Measurements from ENCODE around the gene EPHB1. TPM values are rescaled to one million over a fixed set of nuclear protein-coding genes. Genes with fewer than 3 reads are reported as not detected.

Gene EPHB1
- total and polyA plus RNA-seq, 2 donors (not counting 3 experiments of a cell fraction or from before 2014, with no cell fraction given): 1.3 to 5.2 TPM

GRCh38 chr3:135238236-135238830, 443.3 kb downstream of the EPHB1 start:
- intact Hi-C loops (cut with micrococcal nuclease): no loop called here

More at GRCh38 chr3:135238236-135238830, 443.3 kb downstream of the EPHB1 start:
- no peak overlapping the region for H3K4me3 ChIP-seq (replicated peaks in 1 of 3; ENCODE audit: insufficient read depth in 1 of 3, low read depth in 1 of 3, low read length in 3 of 3)
- no peaks in the 10 kb centered on the region for H3K79me2 ChIP-seq (ENCODE audit: control insufficient read depth, insufficient read depth, low read length)
- DNase-seq (ENCODE audit: low read depth, low spot score): no peak
- dilution Hi-C loops (cut with MboI; ENCODE audit: extremely low pct_ligation_motif_present, low sequenced_read_pairs): no loop called here
- no peaks in the 10 kb centered on the region for H3K4me1 ChIP-seq (ENCODE audit: control insufficient read depth, extremely low read depth, insufficient read depth, low read length)
- ChIA-PET POLR2A (no interaction called here), CTCF (no interaction called here)
- BruUV-seq (replicated peaks): no TSS peak
- H2AFZ ChIP-seq (ENCODE audit: low read depth, low read length): no peak overlapping the region
- peaks cover 3% of the 10 kb centered on the region for H3K9me3 ChIP-seq (replicated peaks; ENCODE audit: control insufficient read depth, insufficient read depth, low read length)
- H3K4me2 ChIP-seq (ENCODE audit: insufficient read depth, low read length): no peak overlapping the region
- no peaks in the 10 kb centered on the region for H3K36me3 ChIP-seq (ENCODE audit: control insufficient read depth in 2 of 2, extremely low read depth in 1 of 2, insufficient read depth in 2 of 2, low read length in 2 of 2)
- no peak for FAIRE-seq
- H3K9ac ChIP-seq (replicated peaks; ENCODE audit: extremely low read depth, insufficient read depth, low read length): no peak overlapping the region
- no peaks in the 10 kb centered on the region for H4K20me1 ChIP-seq (replicated peaks; ENCODE audit: control insufficient read depth, extremely low read depth, insufficient read depth, low read length)
- H3K27me3 ChIP-seq (ENCODE audit: control insufficient read depth in 2 of 2, insufficient read depth in 2 of 2, low read length in 2 of 2): no peaks in the 10 kb centered on the region
- no peak for TF ChIP-seq JUN (IDR thresholded peaks at IDR 0.05; ENCODE audit: borderline replicate concordance, insufficient read depth, insufficient read length, low read depth)
- TF ChIP-seq GATA2 (IDR thresholded peaks at IDR 0.05; ENCODE audit: insufficient read depth, insufficient read length, low read depth, low read length): no peak
- no peak for TF ChIP-seq MAX (IDR thresholded peaks at IDR 0.05; ENCODE audit: insufficient read depth, insufficient read length)
- TF ChIP-seq FOS (IDR thresholded peaks at IDR 0.05; ENCODE audit: borderline replicate concordance, insufficient read depth, low read length): no peak
- TF ChIP-seq, protein P1, sequence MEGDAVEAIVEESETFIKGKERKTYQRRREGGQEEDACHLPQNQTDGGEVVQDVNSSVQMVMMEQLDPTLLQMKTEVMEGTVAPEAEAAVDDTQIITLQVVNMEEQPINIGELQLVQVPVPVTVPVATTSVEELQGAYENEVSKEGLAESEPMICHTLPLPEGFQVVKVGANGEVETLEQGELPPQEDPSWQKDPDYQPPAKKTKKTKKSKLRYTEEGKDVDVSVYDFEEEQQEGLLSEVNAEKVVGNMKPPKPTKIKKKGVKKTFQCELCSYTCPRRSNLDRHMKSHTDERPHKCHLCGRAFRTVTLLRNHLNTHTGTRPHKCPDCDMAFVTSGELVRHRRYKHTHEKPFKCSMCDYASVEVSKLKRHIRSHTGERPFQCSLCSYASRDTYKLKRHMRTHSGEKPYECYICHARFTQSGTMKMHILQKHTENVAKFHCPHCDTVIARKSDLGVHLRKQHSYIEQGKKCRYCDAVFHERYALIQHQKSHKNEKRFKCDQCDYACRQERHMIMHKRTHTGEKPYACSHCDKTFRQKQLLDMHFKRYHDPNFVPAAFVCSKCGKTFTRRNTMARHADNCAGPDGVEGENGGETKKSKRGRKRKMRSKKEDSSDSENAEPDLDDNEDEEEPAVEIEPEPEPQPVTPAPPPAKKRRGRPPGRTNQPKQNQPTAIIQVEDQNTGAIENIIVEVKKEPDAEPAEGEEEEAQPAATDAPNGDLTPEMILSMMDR (IDR thresholded peaks at IDR 0.05; ENCODE audit: extremely low read depth in 1 of 2, insufficient read depth in 1 of 2, low read depth in 1 of 2, low read length in 2 of 2): no peak
- no peak overlapping the region for H3K27ac ChIP-seq (ENCODE audit: insufficient read depth, low read depth, low read length)
- H3K9me1 ChIP-seq (replicated peaks; ENCODE audit: control insufficient read depth, extremely low read depth, insufficient read depth, low read length): no peaks in the 10 kb centered on the region
